HepG2 (cell line): ENCODE measurements around the gene BBS9. TPM values are rescaled to one million over a fixed set of nuclear protein-coding genes. Genes with fewer than 3 reads are reported as not detected.

Experiments used
- ATAC-seq: fragments of 200-7000 bp; cut with Tn5 transposase; 3 replicates; pipeline ENCODE4 v1.9.1; 2020; ENCODE audit warnings: mild to moderate bottlenecking, moderate library complexity
- BruUV-seq: library from RNA; stranded (reverse); fragments of 400-500 nt; replicated peaks from 2 replicates; lab custom pipeline; 2021; lab: Mats Ljungman, UMichigan
- CTCF ChIA-PET: fragments of 300-600 bp; formaldehyde crosslinking; extraction: SDS; loops from one replicate; lab custom pipeline; 2021; ENCODE audit warnings: low total read pairs, inconsistent platforms, low intra/inter-chr PET ratio; lab: Yijun Ruan, JAX
- POLR2A ChIA-PET: fragments of 350-600 bp; sonication (Branson Sonifier 250); formaldehyde crosslinking; loops from one replicate; lab custom pipeline; 2020; ENCODE audit warnings: antibody characterized with exemption, inconsistent platforms; lab: Yijun Ruan, JAX
- DNase-seq: peaks from one replicate; pipeline ENCODE4 v3.0.0-alpha.2; 2015; ENCODE audit warnings: low spot score
- FAIRE-seq: peaks from 3 replicates; lab custom pipeline; 2011; peaks lifted over from hg19 to GRCh38; lab: Jason Lieb, UNC
- H2AFZ ChIP-seq: one replicate; pipeline ENCODE4 v1.6.1; 2011; ENCODE audit warnings: low read length, inconsistent platforms
- H3K27ac ChIP-seq: fragments of 300-600 bp; 3 replicates; pipeline ENCODE4 v1.8.0; 2011; ENCODE audit warnings: mixed run types, mild to moderate bottlenecking, mixed read lengths, low read length, inconsistent platforms; ENCODE audit not compliant: insufficient read depth; ENCODE audit errors: extremely low read length
- H3K27me3 ChIP-seq, 2 experiments: fragments of 200-600 bp in 1 of 2; 2 replicates in 1 of 2; 3 replicates in 1 of 2; pipeline versions ENCODE4 v1.6.0 to v1.8.0; 2011; ENCODE audit warnings: low read length in 2 of 2, mild to moderate bottlenecking in 2 of 2, moderate library complexity in 2 of 2, inconsistent platforms in 1 of 2; ENCODE audit not compliant: insufficient read depth in 2 of 2, control insufficient read depth in 1 of 2
- H3K36me3 ChIP-seq, 2 experiments: fragments of 200-600 bp in 1 of 2; replicated peaks in 1 of 2; 2 replicates in 1 of 2; 3 replicates in 1 of 2; pipeline versions ENCODE4 v1.5.1 to v1.8.0; 2011; ENCODE audit warnings: low read length in 2 of 2, inconsistent platforms in 1 of 2; ENCODE audit not compliant: insufficient read depth in 2 of 2, control insufficient read depth in 1 of 2
- H3K4me1 ChIP-seq: 2 replicates; pipeline ENCODE4 v1.5.1; 2012; ENCODE audit warnings: low read length, inconsistent platforms; ENCODE audit not compliant: insufficient read depth
- H3K4me2 ChIP-seq: 2 replicates; pipeline ENCODE4 v1.6.0; 2011; ENCODE audit warnings: low read depth, low read length, inconsistent platforms
- H3K4me3 ChIP-seq, 3 experiments: fragments of 200-600 bp in 1 of 3; sonication (generic), shearing (Covaris generic) in 1 of 3; replicated peaks in 1 of 3; 2 replicates each; pipeline ENCODE4 v1.5.1; 2011 to 2016; ENCODE audit warnings: low read length in 3 of 3, inconsistent platforms in 2 of 3, low read depth in 2 of 3, mild to moderate bottlenecking in 2 of 3, control low read depth in 1 of 3, mixed read lengths in 1 of 3; ENCODE audit not compliant: insufficient read depth in 1 of 3
- H3K79me2 ChIP-seq: one replicate; pipeline ENCODE4 v1.6.1; 2011; ENCODE audit warnings: low read length, inconsistent platforms; ENCODE audit not compliant: insufficient read depth
- H3K9ac ChIP-seq: 2 replicates; pipeline ENCODE4 v1.6.0; 2011; ENCODE audit warnings: mild to moderate bottlenecking, low read depth, low read length, inconsistent platforms; ENCODE audit not compliant: insufficient read depth
- H3K9me3 ChIP-seq: 2 replicates; pipeline ENCODE4 v1.5.1; 2012; ENCODE audit warnings: mild to moderate bottlenecking, low read length
- H4K20me1 ChIP-seq: 2 replicates; pipeline ENCODE4 v1.6.0; 2011; ENCODE audit warnings: inconsistent platforms, mild to moderate bottlenecking, low read length, moderate library complexity; ENCODE audit not compliant: insufficient read depth
- HMG20A ChIP-seq: IDR thresholded peaks from 2 replicates; pipeline ENCODE4 v1.6.1; 2016; ENCODE audit warnings: borderline replicate concordance
- NR2C2 ChIP-seq: sonication (generic); formaldehyde crosslinking; IDR thresholded peaks from 2 replicates; pipeline ENCODE4 v1.4.0; 2020; ENCODE audit warnings: missing genetic modification reagents, mild to moderate bottlenecking, moderate library complexity, borderline replicate concordance
- RORA ChIP-seq: sonication (generic); formaldehyde crosslinking; IDR thresholded peaks from 2 replicates; pipeline ENCODE4 v1.5.0; 2020; ENCODE audit warnings: mild to moderate bottlenecking, missing genetic modification reagents, moderate library complexity
- SIN3B ChIP-seq: fragments of 150-350 bp; IDR thresholded peaks from 2 replicates; pipeline ENCODE4 v1.6.1; 2014; ENCODE audit warnings: low read length
- SMAD3 ChIP-seq: sonication (generic); formaldehyde crosslinking; IDR thresholded peaks from 2 replicates; pipeline ENCODE4 v1.4.0; 2020; ENCODE audit warnings: missing genetic modification reagents
- SRSF9 ChIP-seq: fragments of 200-400 bp; formaldehyde crosslinking; IDR thresholded peaks from 2 replicates; pipeline ENCODE4 v1.6.1; 2018; ENCODE audit warnings: borderline replicate concordance, mild to moderate bottlenecking, low read depth, low read length; ENCODE audit not compliant: insufficient read depth, poor library complexity, severe bottlenecking
- YY1 ChIP-seq: IDR thresholded peaks from 2 replicates; pipeline ENCODE4 v1.6.1; 2011; ENCODE audit warnings: low read length, low read depth, moderate library complexity, mild to moderate bottlenecking; ENCODE audit not compliant: insufficient read depth, insufficient replicate concordance
- ZNF275 ChIP-seq: sonication (generic); formaldehyde crosslinking; IDR thresholded peaks from 2 replicates; pipeline ENCODE4 v1.8.0; 2022; ENCODE audit warnings: missing genetic modification reagents, mild to moderate bottlenecking, inconsistent platforms, borderline replicate concordance
- WGBS: methylation state at CpG from one replicate; pipeline ENCODE4 v1.1.6; 2017; ENCODE audit warnings: low lambda C conversion rate; 5-methylcytosine and 5-hydroxymethylcytosine counted together
- in situ Hi-C: cut with HindIII; loops from 2 replicates; pipeline ENCODE4 v1.10.0; 2017; ENCODE audit warnings: low pct_unique_long_range_greater_than_20kb; ENCODE audit not compliant: extremely low pct_ligation_motif_present
- intact Hi-C: fragments of 100-400 bp; cut with micrococcal nuclease; formaldehyde crosslinking; loops from one replicate; pipeline ENCODE4 v1.10.0; 2022; ENCODE audit not compliant: unreplicated experiment
- polyA plus RNA-seq, 8 experiments: library from polyadenylated mRNA; depleted of rRNA in 3 of 8; stranded (reverse) in 7 of 8; unstranded in 1 of 8; fragments of >200 nt; fragmentation: Illumina TruSeq in 4 of 8; extraction: Trizol in 4 of 8; gene quantifications; 2 replicates each; pipeline versions ENCODE4 v1.2.1 to v1.2.3, GENCODE V29; 2011 to 2016; ENCODE audit warnings: low read depth in 4 of 8, missing spikeins in 1 of 8, mixed read lengths in 1 of 8; ENCODE audit not compliant: insufficient read depth in 1 of 8
- total RNA-seq, 5 experiments: library from RNA; depleted of rRNA; stranded (reverse); fragments of >200 nt; fragmentation: Illumina TruSeq; extraction: Trizol; gene quantifications; 2 replicates each; pipeline ENCODE4 v1.2.3, GENCODE V29; 2016; ENCODE audit warnings: low read depth in 1 of 5
- TF ChIP-seq, protein P1 (sequence below): sonication (generic); formaldehyde crosslinking; IDR thresholded peaks from 2 replicates; pipeline ENCODE4 v1.4.0; 2020; ENCODE audit warnings: low read depth, mild to moderate bottlenecking, missing genetic modification reagents
- TF ChIP-seq, protein P2 (sequence below): sonication (generic); formaldehyde crosslinking; IDR thresholded peaks from 2 replicates; pipeline ENCODE4 v1.4.0; 2020; ENCODE audit warnings: low read depth, missing genetic modification reagents
- TF ChIP-seq, protein P3 (sequence below), 2 experiments: sonication (generic) in 1 of 2; formaldehyde crosslinking in 1 of 2; IDR thresholded peaks; 2 replicates each; pipeline versions ENCODE4 v1.4.0 to v1.6.1; 2018 to 2020; ENCODE audit warnings: missing genetic modification reagents in 2 of 2, borderline replicate concordance in 1 of 2, low read depth in 1 of 2, mild to moderate bottlenecking in 1 of 2, missing biosample characterization in 1 of 2
- TF ChIP-seq, protein P4 (sequence below): sonication (generic); formaldehyde crosslinking; IDR thresholded peaks from 2 replicates; pipeline ENCODE4 v1.5.0; 2020; ENCODE audit warnings: mild to moderate bottlenecking, missing genetic modification reagents

BBS9 gene
- total and polyA plus RNA-seq, 2 of the 13 experiments (the other 11 are each of a cell fraction or from before 2014, with no cell fraction given): 5.1 to 7.8 TPM

DNA sequence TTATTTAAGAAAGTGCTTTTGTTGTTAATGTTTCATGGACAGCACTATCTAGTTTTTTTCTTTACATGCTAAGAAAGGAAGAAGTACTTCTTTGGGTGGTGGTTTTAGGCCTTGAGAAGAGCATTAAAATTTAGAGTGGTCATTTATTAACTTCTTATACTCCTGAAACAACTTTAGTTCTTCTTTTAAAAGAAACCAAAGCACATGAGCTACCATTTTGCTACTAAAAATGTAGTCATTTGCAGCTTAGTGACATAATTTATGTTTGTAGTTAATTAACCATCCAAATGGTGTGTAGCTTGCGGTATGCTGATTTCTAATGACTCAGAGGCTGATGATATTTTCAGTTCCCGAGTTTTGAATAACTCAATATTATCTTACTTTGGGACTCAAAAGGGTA, 207.5 kb downstream of the BBS9 start:
- in situ Hi-C loops (no loop called here), intact Hi-C loops (loop anchor here (10.0 kb wide), 1 partner anchor 408 kb away; no protein-coding TSS in a partner anchor)
- no peaks in the 10 kb centered on the region for H4K20me1 ChIP-seq
- ATAC-seq (no peak), DNase-seq (no peak), FAIRE-seq (no peak)
- H3K27ac ChIP-seq: no peak overlapping the region
- H3K27me3 ChIP-seq: no peaks in the 10 kb centered on the region
- no peak overlapping the region for H2AFZ ChIP-seq
- ChIA-PET CTCF (no interaction called here), POLR2A (no interaction called here)
- BruUV-seq: no TSS peak
- TF ChIP-seq, protein P1, sequence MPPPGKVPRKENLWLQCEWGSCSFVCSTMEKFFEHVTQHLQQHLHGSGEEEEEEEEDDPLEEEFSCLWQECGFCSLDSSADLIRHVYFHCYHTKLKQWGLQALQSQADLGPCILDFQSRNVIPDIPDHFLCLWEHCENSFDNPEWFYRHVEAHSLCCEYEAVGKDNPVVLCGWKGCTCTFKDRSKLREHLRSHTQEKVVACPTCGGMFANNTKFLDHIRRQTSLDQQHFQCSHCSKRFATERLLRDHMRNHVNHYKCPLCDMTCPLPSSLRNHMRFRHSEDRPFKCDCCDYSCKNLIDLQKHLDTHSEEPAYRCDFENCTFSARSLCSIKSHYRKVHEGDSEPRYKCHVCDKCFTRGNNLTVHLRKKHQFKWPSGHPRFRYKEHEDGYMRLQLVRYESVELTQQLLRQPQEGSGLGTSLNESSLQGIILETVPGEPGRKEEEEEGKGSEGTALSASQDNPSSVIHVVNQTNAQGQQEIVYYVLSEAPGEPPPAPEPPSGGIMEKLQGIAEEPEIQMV (CRISPR knock-in tag): no peak
- TF ChIP-seq SIN3B: no peak
- TF ChIP-seq, protein P2, sequence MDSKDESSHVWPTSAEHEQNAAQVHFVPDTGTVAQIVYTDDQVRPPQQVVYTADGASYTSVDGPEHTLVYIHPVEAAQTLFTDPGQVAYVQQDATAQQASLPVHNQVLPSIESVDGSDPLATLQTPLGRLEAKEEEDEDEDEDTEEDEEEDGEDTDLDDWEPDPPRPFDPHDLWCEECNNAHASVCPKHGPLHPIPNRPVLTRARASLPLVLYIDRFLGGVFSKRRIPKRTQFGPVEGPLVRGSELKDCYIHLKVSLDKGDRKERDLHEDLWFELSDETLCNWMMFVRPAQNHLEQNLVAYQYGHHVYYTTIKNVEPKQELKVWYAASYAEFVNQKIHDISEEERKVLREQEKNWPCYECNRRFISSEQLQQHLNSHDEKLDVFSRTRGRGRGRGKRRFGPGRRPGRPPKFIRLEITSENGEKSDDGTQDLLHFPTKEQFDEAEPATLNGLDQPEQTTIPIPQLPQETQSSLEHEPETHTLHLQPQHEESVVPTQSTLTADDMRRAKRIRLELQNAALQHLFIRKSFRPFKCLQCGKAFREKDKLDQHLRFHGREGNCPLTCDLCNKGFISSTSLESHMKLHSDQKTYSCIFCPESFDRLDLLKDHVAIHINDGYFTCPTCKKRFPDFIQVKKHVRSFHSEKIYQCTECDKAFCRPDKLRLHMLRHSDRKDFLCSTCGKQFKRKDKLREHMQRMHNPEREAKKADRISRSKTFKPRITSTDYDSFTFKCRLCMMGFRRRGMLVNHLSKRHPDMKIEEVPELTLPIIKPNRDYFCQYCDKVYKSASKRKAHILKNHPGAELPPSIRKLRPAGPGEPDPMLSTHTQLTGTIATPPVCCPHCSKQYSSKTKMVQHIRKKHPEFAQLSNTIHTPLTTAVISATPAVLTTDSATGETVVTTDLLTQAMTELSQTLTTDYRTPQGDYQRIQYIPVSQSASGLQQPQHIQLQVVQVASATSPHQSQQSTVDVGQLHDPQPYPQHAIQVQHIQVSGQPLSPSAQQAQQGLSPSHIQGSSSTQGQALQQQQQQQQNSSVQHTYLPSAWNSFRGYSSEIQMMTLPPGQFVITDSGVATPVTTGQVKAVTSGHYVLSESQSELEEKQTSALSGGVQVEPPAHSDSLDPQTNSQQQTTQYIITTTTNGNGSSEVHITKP (CRISPR knock-in tag): no peak
- TF ChIP-seq SMAD3: no peak
- TF ChIP-seq SRSF9: no peak
- TF ChIP-seq, protein P3, sequence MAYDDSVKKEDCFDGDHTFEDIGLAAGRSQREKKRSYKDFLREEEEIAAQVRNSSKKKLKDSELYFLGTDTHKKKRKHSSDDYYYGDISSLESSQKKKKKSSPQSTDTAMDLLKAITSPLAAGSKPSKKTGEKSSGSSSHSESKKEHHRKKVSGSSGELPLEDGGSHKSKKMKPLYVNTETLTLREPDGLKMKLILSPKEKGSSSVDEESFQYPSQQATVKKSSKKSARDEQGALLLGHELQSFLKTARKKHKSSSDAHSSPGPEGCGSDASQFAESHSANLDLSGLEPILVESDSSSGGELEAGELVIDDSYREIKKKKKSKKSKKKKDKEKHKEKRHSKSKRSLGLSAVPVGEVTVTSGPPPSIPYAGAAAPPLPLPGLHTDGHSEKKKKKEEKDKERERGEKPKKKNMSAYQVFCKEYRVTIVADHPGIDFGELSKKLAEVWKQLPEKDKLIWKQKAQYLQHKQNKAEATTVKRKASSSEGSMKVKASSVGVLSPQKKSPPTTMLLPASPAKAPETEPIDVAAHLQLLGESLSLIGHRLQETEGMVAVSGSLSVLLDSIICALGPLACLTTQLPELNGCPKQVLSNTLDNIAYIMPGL (CRISPR knock-in tag; IDR thresholded peaks at IDR 0.05; ENCODE audit: borderline replicate concordance in 1 of 2, low read depth in 1 of 2): no peak
- TF ChIP-seq NR2C2 (CRISPR knock-in tag): no peak
- TF ChIP-seq, protein P4, sequence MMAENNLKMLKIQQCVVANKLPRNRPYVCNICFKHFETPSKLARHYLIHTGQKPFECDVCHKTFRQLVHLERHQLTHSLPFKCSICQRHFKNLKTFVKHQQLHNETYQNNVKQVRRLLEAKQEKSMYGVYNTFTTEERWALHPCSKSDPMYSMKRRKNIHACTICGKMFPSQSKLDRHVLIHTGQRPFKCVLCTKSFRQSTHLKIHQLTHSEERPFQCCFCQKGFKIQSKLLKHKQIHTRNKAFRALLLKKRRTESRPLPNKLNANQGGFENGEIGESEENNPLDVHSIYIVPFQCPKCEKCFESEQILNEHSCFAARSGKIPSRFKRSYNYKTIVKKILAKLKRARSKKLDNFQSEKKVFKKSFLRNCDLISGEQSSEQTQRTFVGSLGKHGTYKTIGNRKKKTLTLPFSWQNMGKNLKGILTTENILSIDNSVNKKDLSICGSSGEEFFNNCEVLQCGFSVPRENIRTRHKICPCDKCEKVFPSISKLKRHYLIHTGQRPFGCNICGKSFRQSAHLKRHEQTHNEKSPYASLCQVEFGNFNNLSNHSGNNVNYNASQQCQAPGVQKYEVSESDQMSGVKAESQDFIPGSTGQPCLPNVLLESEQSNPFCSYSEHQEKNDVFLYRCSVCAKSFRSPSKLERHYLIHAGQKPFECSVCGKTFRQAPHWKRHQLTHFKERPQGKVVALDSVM: no peak
- no peak for TF ChIP-seq ZNF275 (CRISPR knock-in tag)
- TF ChIP-seq RORA (CRISPR knock-in tag): no peak
- no peak for TF ChIP-seq YY1
- TF ChIP-seq HMG20A (CRISPR knock-in tag): no peak
- 67% methylated on average over 2 of the region's 2 CpGs for WGBS
- H3K4me1 ChIP-seq: no peaks in the 10 kb centered on the region
- H3K9ac ChIP-seq: no peak overlapping the region
- no peak overlapping the region for H3K4me2 ChIP-seq
- no peaks in the 10 kb centered on the region for H3K79me2 ChIP-seq
- H3K36me3 ChIP-seq: no peaks in the 10 kb centered on the region
- no peak overlapping the region for H3K4me3 ChIP-seq
- H3K9me3 ChIP-seq: no peaks in the 10 kb centered on the region
